Right renal cortex interstitium (tissue), 3 donors: ENCODE results near the gene TMEM92. TPM values are rescaled to one million over a fixed set of nuclear protein-coding genes. Genes with fewer than 3 reads are reported as not detected.
"Not testable (repeated sequence)": the region's sequence is repeated elsewhere in the genome, so short reads cannot be mapped to it uniquely, and the experiment has no call there.

Source experiments
- DNase-seq, 3 donors: peaks; one replicate each; pipeline ENCODE4 v3.0.0-alpha.2; 2013; ENCODE audit warnings: low read depth in 3 of 3, low spot score in 2 of 3
- polyA plus RNA-seq, 3 donors: library from polyadenylated mRNA; unstranded; fragments of 120-200 nt; gene quantifications; one replicate each; pipeline ENCODE4 v1.2.1, GENCODE V29; 2013; ENCODE audit not compliant: insufficient read length in 3 of 3

The TMEM92 gene
- polyA plus RNA-seq, 3 donors = 1.6 to 2.8 (median 1.9) TPM

GRCh38 chr17:50261051-50261915 is 13.0 kb upstream of the TMEM92 start:
- no peak for DNase-seq

GRCh38 chr17:50262001-50262794 is 12.1 kb upstream of the TMEM92 start:
- no peak for DNase-seq

- DNase-seq = no peak
Measured at GRCh38 chr17:50263331-50264262, 10.7 kb upstream of the TMEM92 start.

GRCh38 chr17:50264263-50265113 is 9.8 kb upstream of the TMEM92 start:
- DNase-seq = no peak

GRCh38 chr17:50265212-50265611 is 9.1 kb upstream of the TMEM92 start:
- no peak for DNase-seq

- DNase-seq = no peak
Measured at GRCh38 chr17:50265690-50266315, 8.5 kb upstream of the TMEM92 start.

GRCh38 chr17:50266384-50267073 is 7.7 kb upstream of the TMEM92 start:
- no peak for DNase-seq

- no peak for DNase-seq
Measured at GRCh38 chr17:50267074-50267841, 7.0 kb upstream of the TMEM92 start.

GRCh38 chr17:50268026-50268425 is 6.2 kb upstream of the TMEM92 start:
- DNase-seq = no peak

- no peak for DNase-seq
Measured at GRCh38 chr17:50268743-50269275, 5.5 kb upstream of the TMEM92 start.

GRCh38 chr17:50269477-50270434 is 4.5 kb upstream of the TMEM92 start:
- DNase-seq = peak in 1 of 3 donors; percentile 55

GRCh38 chr17:50270435-50271362 is 3.6 kb upstream of the TMEM92 start:
- DNase-seq = no peak

- not testable (repeated sequence) for DNase-seq
Measured at GRCh38 chr17:50271363-50271750, 2.9 kb upstream of the TMEM92 start.

GRCh38 chr17:50272246-50272645 is 2.0 kb upstream of the TMEM92 start:
- DNase-seq = no peak
